DMS153 treated with DMSO at 0.1 percent for 48 hours (cell line): Measurements from ENCODE around the gene CD4.

Experiments used
- DNase-seq: peaks from one replicate; lab custom pipeline; 2025; ENCODE audit not compliant: unreplicated experiment; lab: John Stamatoyannopoulos, UW

The CD4 gene

GRCh38 chr12:6777386-6777785, 11.9 kb upstream of the CD4 start:
- no peak for DNase-seq

- DNase-seq, result no peak
Observed at GRCh38 chr12:6778217-6778573, 11.1 kb upstream of the CD4 start.

- DNase-seq, result peak; percentile 87
Observed at GRCh38 chr12:6778574-6779550, 10.5 kb upstream of the CD4 start.

- DNase-seq, result no peak
Observed at GRCh38 chr12:6779708-6780432, 9.5 kb upstream of the CD4 start.

- no peak for DNase-seq
Observed at GRCh38 chr12:6780573-6780972, 8.8 kb upstream of the CD4 start.

GRCh38 chr12:6782119-6782518, 7.2 kb upstream of the CD4 start:
- DNase-seq, result no peak

GRCh38 chr12:6782850-6783566, 6.3 kb upstream of the CD4 start:
- no peak for DNase-seq

GRCh38 chr12:6783828-6784227, 5.5 kb upstream of the CD4 start:
- DNase-seq, result no peak

- DNase-seq, result no peak
Observed at GRCh38 chr12:6784296-6784695, 5.0 kb upstream of the CD4 start.

- DNase-seq, result no peak
Observed at GRCh38 chr12:6784761-6785160, 4.6 kb upstream of the CD4 start.

- DNase-seq, result no peak
Observed at GRCh38 chr12:6786416-6787094, 2.8 kb upstream of the CD4 start.

GRCh38 chr12:6787309-6787708, 2.0 kb upstream of the CD4 start:
- DNase-seq, result no peak

- no peak for DNase-seq
Observed at GRCh38 chr12:6790496-6791150, 1.3 kb downstream of the CD4 start.

GRCh38 chr12:6791931-6792520, 2.7 kb downstream of the CD4 start:
- no peak for DNase-seq

- DNase-seq, result no peak
Observed at GRCh38 chr12:6792522-6793201, 3.3 kb downstream of the CD4 start.

GRCh38 chr12:6795088-6795487, 5.8 kb downstream of the CD4 start:
- DNase-seq, result no peak

GRCh38 chr12:6796576-6796975, 7.2 kb downstream of the CD4 start:
- DNase-seq, result no peak

GRCh38 chr12:6799147-6799546, 9.8 kb downstream of the CD4 start:
- DNase-seq, result no peak

- no peak for DNase-seq
Observed at GRCh38 chr12:6807170-6807569, 17.8 kb downstream of the CD4 start.

GRCh38 chr12:6809056-6809455, 19.7 kb downstream of the CD4 start:
- DNase-seq, result no peak
